ENCODE results near the gene UST. TPM values are rescaled to one million over a fixed set of nuclear protein-coding genes. Genes with fewer than 3 reads are reported as not detected.
A peak's percentile ranks its signal among the peaks of the same experiment; 100 is the strongest.

UST gene
- total and polyA plus RNA-seq, 8 donors: 3.7 to 20.9 (median 8.6) TPM

DNA sequence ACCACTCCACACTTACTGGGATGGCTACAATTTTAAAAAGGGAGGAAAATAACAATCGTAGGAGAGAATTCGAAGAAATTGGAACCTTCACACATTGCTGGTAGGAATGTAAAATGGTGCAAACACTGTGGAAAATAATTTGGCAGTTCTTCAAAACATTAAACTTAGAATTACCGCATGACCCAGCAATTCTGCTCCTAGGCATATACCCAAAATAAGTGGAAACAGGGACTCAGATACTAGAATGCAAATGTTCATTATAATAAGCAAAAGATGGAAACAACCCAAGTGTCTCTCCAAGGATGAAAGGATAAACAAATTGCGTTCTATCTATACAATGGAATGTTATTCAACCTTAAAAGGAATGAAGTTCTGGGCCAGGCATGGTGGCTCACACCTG, 325.2 kb downstream of the UST start:
- H3K9me3 ChIP-seq: no peaks in the 10 kb centered on the region
- peaks cover 11 to 13% (median 12%) of the 10 kb centered on the region in 3 donors for H3K4me1 ChIP-seq
- DNase-seq (no peak), FAIRE-seq (no peak), ATAC-seq (no peak)
- intact Hi-C loops (cut with DNase I): no loop called here
- no peaks in the 10 kb centered on the region for H3K36me3 ChIP-seq
- no peak overlapping the region for H3K4me3 ChIP-seq
- TF ChIP-seq, protein P1, sequence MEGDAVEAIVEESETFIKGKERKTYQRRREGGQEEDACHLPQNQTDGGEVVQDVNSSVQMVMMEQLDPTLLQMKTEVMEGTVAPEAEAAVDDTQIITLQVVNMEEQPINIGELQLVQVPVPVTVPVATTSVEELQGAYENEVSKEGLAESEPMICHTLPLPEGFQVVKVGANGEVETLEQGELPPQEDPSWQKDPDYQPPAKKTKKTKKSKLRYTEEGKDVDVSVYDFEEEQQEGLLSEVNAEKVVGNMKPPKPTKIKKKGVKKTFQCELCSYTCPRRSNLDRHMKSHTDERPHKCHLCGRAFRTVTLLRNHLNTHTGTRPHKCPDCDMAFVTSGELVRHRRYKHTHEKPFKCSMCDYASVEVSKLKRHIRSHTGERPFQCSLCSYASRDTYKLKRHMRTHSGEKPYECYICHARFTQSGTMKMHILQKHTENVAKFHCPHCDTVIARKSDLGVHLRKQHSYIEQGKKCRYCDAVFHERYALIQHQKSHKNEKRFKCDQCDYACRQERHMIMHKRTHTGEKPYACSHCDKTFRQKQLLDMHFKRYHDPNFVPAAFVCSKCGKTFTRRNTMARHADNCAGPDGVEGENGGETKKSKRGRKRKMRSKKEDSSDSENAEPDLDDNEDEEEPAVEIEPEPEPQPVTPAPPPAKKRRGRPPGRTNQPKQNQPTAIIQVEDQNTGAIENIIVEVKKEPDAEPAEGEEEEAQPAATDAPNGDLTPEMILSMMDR (IDR thresholded peaks at IDR 0.05): no peak
- H3K27me3 ChIP-seq: no peaks in the 10 kb centered on the region
- 96 to 98% methylated on average over 4 of the region's 4 CpGs for WGBS, 2 donors
- H3K27ac ChIP-seq: no peak overlapping the region

DNA sequence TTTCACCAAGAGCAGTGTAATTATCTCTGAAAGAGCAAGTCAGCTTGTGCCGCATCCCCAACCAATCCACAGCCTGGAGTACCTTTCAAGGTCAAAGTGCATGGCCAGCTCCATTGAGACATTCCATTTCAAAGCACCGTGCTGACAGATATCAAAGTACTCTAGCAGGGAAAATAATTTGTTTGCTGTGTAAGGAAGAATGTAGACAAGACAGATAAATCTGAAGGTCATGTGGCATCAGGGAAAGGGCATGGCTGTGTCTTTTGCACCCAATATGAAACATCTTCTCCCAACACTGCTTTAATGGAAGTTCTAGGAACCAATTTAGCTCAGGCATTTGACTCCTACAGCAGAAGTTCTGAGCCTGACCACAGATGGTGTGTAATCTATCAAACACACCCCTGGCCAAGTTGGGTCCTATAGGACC, 328.0 kb downstream of the UST start:
- TF ChIP-seq, protein P1 (IDR thresholded peaks at IDR 0.05): no peak
- Histone ChIP-seq H3K4me1 (peaks cover 11 to 23% (median 20%) of the 10 kb centered on the region in 3 donors), H3K36me3 (no peaks in the 10 kb centered on the region), H3K9me3 (no peaks in the 10 kb centered on the region), H3K27ac (no peak overlapping the region), H3K4me3 (no peak overlapping the region), H3K27me3 (no peaks in the 10 kb centered on the region)
- ATAC-seq (no peak), DNase-seq (no peak), FAIRE-seq (no peak)
- 49 to 54% methylated on average over 2 of the region's 2 CpGs for WGBS, 2 donors
- intact Hi-C loops (cut with DNase I): no loop called here

DNA sequence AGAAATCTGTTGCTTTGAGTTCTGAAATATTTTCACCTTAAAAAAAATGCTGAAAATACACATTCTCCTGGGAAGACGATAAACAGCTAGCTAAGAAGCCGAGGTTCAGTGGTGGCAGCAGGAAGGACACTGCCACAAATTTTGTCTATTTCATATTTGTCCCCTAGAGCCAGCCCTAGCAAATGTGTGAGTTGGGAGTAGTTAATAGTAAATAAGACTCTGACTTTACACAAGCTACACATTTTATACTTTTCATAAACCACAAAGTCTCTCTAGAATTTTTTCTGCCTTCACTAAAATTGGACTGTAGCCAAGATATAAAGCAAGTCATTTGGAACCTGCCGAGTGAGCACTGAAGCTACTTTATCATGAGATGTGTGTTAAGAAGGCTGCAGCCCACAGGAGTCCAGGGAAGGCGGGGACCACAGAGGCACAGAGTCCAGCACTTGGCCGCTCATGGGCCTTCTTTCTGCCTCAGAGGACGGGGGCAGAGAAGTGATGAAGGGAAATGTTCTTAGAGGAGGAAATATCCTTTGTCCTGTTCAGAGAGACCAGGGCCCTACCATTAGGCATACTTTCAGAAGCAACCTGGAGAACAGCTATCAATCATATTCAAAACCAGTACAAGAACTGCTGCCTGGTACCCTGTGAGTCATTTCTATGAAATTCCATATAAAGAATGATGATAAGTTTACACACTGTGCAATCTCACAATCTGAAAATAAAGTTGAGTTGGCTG, 329.0 kb downstream of the UST start:
- no peak for DNase-seq
- Histone ChIP-seq H3K4me1 (peaks cover 17 to 32% (median 24%) of the 10 kb centered on the region in 3 donors), H3K27ac (no peak overlapping the region), H3K9me3 (no peaks in the 10 kb centered on the region), H3K36me3 (no peaks in the 10 kb centered on the region), H3K27me3 (no peaks in the 10 kb centered on the region), H3K4me3 (no peak overlapping the region)
- intact Hi-C loops (cut with DNase I): no loop called here
- 74 to 75% methylated on average over 6 of the region's 6 CpGs for WGBS, 2 donors
- ATAC-seq: peak in 2 of 4 donors; percentile 17 to 25
- FAIRE-seq: no peak
- TF ChIP-seq, protein P1 (IDR thresholded peaks at IDR 0.05): no peak

DNA sequence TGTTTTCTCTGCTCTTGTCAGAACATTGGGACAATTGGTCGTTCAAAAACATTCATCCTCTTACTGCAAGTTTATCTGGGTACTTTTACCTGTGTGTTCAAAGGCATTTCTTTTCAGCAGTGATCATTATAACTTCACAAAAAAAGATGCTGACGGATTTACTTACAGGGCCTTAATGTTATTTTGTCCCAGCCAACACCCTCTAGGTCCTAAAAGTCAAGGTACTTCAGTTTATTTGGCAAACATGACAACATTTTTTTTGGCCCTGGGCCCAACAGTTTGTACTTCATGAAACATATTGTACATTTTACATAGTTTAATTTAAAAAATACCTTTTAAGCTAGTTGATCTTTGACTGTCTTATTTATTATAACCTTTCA, 329.5 kb downstream of the UST start:
- Histone ChIP-seq H3K27me3 (no peaks in the 10 kb centered on the region), H3K4me3 (no peak overlapping the region), H3K4me1 (peaks cover 22 to 37% (median 24%) of the 10 kb centered on the region in 3 donors), H3K9me3 (no peaks in the 10 kb centered on the region), H3K27ac (no peak overlapping the region), H3K36me3 (no peaks in the 10 kb centered on the region)
- no peak for FAIRE-seq
- DNase-seq: no peak
- WGBS, 2 donors: 39 to 43% methylated on average over 2 of the region's 2 CpGs
- TF ChIP-seq, protein P1 (IDR thresholded peaks at IDR 0.05): no peak
- intact Hi-C loops (cut with DNase I): no loop called here
- ATAC-seq: peak in 1 of 4 donors; percentile 34

DNA sequence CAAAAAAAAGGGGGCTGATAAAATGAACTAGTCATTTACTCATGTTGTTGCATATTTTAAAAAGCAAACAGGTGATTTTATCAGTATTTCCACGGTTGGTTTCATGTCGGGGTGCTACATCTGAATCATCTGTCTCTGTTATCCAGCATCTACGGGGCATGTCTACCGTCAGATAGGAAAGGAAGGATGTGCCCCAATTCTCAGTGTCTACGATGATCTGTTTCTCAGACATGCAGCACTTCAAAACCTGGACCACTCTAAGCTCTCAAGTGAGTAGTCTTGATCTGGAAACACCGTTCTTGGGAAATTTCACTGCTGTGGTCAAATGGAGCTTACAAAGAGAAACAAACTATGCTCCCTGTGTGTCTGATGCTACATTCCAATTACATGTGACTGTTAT, 330.4 kb downstream of the UST start:
- Histone ChIP-seq H3K4me3 (no peak overlapping the region), H3K4me1 (peaks cover 24 to 39% (median 25%) of the 10 kb centered on the region in 3 donors), H3K27me3 (no peaks in the 10 kb centered on the region), H3K36me3 (no peaks in the 10 kb centered on the region), H3K9me3 (no peaks in the 10 kb centered on the region), H3K27ac (no peak overlapping the region)
- intact Hi-C loops (cut with DNase I): no loop called here
- ATAC-seq (peak in 3 of 4 donors; percentile 4 to 16 (median 13)), FAIRE-seq (no peak), DNase-seq (no peak)
- TF ChIP-seq, protein P1 (IDR thresholded peaks at IDR 0.05): no peak
- 38 to 40% methylated on average over 6 of the region's 6 CpGs for WGBS, 2 donors
